ENCODE measurements around the gene KMT2B.
"Not testable (repeated sequence)": the region's sequence is repeated elsewhere in the genome, so short reads cannot be mapped to it uniquely, and the experiment has no call there.

Gene KMT2B

GRCh38 chr19:35722897-35723296, 5.1 kb downstream of the KMT2B start:
- H2AFZ ChIP-seq (ENCODE audit: low read depth, low read length), result no peak overlapping the region
- no peaks in the 10 kb centered on the region for H3K27me3 ChIP-seq (ENCODE audit: low read depth, low read length)
- H3K36me3 ChIP-seq (replicated peaks; ENCODE audit: low read depth, low read length), result peaks cover 63% of the 10 kb centered on the region
- H3K4me3 ChIP-seq (ENCODE audit: low read length), result no peak overlapping the region
- peaks cover 8% of the 10 kb centered on the region for H3K4me1 ChIP-seq (ENCODE audit: low read length)
- no peak overlapping the region for H3K27ac ChIP-seq (ENCODE audit: low read length)
- peaks cover 18% of the 10 kb centered on the region for H4K20me1 ChIP-seq (ENCODE audit: insufficient read depth, low read length)
- H3K4me2 ChIP-seq (ENCODE audit: low read length), result no peak overlapping the region
- TF ChIP-seq EZH2phosphoT487 (IDR thresholded peaks at IDR 0.05; ENCODE audit: low read depth) (no peak), CTCF (IDR thresholded peaks at IDR 0.05; ENCODE audit: low read depth, low read length) (no peak)
- no peak overlapping the region for H3K9ac ChIP-seq (ENCODE audit: low read length)
- H3K79me2 ChIP-seq (ENCODE audit: low read length), result peaks cover 35% of the 10 kb centered on the region
- H3K9me3 ChIP-seq (ENCODE audit: insufficient read depth, low read length), result no peaks in the 10 kb centered on the region

GRCh38 chr19:35723671-35724070, 5.9 kb downstream of the KMT2B start:
- Histone ChIP-seq H3K4me3 (ENCODE audit: low read length) (no peak overlapping the region), H3K4me2 (ENCODE audit: low read length) (no peak overlapping the region), H3K9ac (ENCODE audit: low read length) (no peak overlapping the region), H3K79me2 (ENCODE audit: low read length) (peaks cover 27% of the 10 kb centered on the region), H4K20me1 (ENCODE audit: insufficient read depth, low read length) (peaks cover 16% of the 10 kb centered on the region), H3K36me3 (replicated peaks; ENCODE audit: low read depth, low read length) (peaks cover 71% of the 10 kb centered on the region), H3K9me3 (ENCODE audit: insufficient read depth, low read length) (no peaks in the 10 kb centered on the region), H2AFZ (ENCODE audit: low read depth, low read length) (no peak overlapping the region), H3K4me1 (ENCODE audit: low read length) (peaks cover 8% of the 10 kb centered on the region), H3K27ac (ENCODE audit: low read length) (no peak overlapping the region), H3K27me3 (ENCODE audit: low read depth, low read length) (no peaks in the 10 kb centered on the region)
- TF ChIP-seq CTCF (IDR thresholded peaks at IDR 0.05; ENCODE audit: low read depth, low read length) (no peak), EZH2phosphoT487 (IDR thresholded peaks at IDR 0.05; ENCODE audit: low read depth) (no peak)

DNA sequence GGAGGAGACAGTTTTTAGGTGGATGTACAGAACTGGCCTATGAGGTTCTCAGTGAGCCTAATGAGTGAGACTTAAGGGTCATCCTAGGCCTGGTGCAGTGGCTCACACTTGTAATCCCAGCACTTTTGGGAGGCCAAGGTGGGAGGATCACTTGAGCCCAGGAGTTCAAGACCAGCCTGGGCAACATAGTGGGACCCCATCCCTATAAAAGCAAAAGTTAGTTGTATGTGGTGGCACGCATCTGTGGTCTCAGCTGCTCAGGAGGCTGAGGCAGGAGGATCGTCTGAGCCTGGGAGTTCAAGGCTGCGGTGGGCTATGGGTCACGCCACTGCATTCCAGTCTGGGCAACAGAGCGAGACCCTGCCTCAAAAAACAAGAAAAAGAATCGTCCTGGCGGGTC, 6.3 kb downstream of the KMT2B start:
- H3K9me3 ChIP-seq (ENCODE audit: insufficient read depth, low read length); H3K27me3 ChIP-seq (ENCODE audit: low read depth, low read length); H3K9ac ChIP-seq (ENCODE audit: low read length); H3K4me2 ChIP-seq (ENCODE audit: low read length); H3K4me3 ChIP-seq (ENCODE audit: low read length); H2AFZ ChIP-seq (ENCODE audit: low read depth, low read length); H3K27ac ChIP-seq (ENCODE audit: low read length); H3K4me1 ChIP-seq (ENCODE audit: low read length): not testable (repeated sequence)
- peaks cover 22% of the 10 kb centered on the region for H3K79me2 ChIP-seq (ENCODE audit: low read length)
- H4K20me1 ChIP-seq (ENCODE audit: insufficient read depth, low read length), result peaks cover 11% of the 10 kb centered on the region
- H3K36me3 ChIP-seq (replicated peaks; ENCODE audit: low read depth, low read length), result peaks cover 75% of the 10 kb centered on the region

DNA sequence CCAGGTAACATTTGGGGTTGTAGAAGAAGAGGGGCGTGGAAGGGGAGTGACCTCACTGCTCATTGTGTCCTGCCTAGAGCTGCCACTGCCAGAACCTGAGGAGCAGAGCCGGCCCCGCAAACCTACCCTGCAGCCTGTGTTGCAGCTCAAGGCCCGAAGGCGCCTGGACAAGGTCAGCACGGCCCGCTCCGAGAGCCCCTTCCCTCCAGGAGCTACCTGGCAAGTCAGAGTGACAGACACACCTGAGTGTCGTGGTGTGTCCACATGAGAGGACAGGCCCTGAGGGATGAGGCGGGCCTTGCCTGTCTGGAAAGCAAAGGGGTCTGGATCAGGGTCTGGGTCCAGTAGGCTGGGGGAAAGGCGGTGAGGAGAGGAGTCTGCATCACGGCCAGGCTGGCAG, 6.8 kb downstream of the KMT2B start:
- Histone ChIP-seq H3K79me2 (ENCODE audit: low read length) (peaks cover 18% of the 10 kb centered on the region), H3K4me2 (ENCODE audit: low read length) (no peak overlapping the region), H3K36me3 (replicated peaks; ENCODE audit: low read depth, low read length) (peaks cover 78% of the 10 kb centered on the region), H3K9ac (ENCODE audit: low read length) (no peak overlapping the region), H2AFZ (ENCODE audit: low read depth, low read length) (no peak overlapping the region), H3K4me3 (ENCODE audit: low read length) (no peak overlapping the region), H3K27ac (ENCODE audit: low read length) (no peak overlapping the region), H3K9me3 (ENCODE audit: insufficient read depth, low read length) (no peaks in the 10 kb centered on the region), H3K4me1 (ENCODE audit: low read length) (peaks cover under 1% of the 10 kb centered on the region), H3K27me3 (ENCODE audit: low read depth, low read length) (no peaks in the 10 kb centered on the region), H4K20me1 (ENCODE audit: insufficient read depth, low read length) (peaks cover 7% of the 10 kb centered on the region)
- no peak for TF ChIP-seq EZH2phosphoT487 (IDR thresholded peaks at IDR 0.05; ENCODE audit: low read depth)
- no peak for TF ChIP-seq CTCF (IDR thresholded peaks at IDR 0.05; ENCODE audit: low read depth, low read length)

All from OCI-LY3 (cell line).